EH (cell line): Measurements from ENCODE around the gene C15orf39.
"Not testable (repeated sequence)": the region's sequence is repeated elsewhere in the genome, so short reads cannot be mapped to it uniquely, and the experiment has no call there.

Experiments
- DNase-seq: peaks from one replicate; pipeline ENCODE4 v3.0.0-alpha.2; 2015; ENCODE audit warnings: low read depth

The C15orf39 gene

GRCh38 chr15:75212200-75212858 is 10.6 kb downstream of the C15orf39 start:
- no peak for DNase-seq

DNA sequence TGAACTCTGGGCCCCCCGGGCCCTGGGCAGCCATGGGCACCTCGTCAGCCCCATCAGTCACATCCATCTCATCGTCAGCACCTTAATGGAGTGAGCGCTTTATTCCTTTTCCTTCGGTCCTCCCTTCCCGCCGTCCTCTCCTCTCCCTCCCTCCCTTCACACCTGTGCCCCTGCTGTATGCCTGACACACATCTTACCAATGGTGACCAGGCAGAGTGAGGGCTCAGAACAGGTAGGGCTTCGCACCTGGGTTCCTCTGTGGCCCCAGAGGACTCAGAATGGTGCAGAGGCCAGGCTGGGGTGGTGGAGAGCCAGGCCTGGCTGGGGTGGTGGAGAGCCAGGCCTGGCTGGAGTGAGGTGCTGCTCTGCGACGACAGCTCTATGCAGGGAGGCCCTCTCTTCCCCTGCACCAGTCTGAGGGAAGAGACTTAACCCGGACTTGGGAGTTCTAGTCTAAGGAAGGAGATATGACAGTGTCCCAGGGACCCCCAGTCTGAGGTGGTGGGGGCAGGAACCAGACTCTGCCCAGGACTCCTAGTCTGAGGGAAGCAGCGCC is 11.6 kb downstream of the C15orf39 start:
- DNase-seq = no peak

- no peak for DNase-seq
Observed at GRCh38 chr15:75213768-75214221, 12.1 kb downstream of the C15orf39 start.

- DNase-seq = no peak
Observed at GRCh38 chr15:75214293-75215096, 12.8 kb downstream of the C15orf39 start.

DNA sequence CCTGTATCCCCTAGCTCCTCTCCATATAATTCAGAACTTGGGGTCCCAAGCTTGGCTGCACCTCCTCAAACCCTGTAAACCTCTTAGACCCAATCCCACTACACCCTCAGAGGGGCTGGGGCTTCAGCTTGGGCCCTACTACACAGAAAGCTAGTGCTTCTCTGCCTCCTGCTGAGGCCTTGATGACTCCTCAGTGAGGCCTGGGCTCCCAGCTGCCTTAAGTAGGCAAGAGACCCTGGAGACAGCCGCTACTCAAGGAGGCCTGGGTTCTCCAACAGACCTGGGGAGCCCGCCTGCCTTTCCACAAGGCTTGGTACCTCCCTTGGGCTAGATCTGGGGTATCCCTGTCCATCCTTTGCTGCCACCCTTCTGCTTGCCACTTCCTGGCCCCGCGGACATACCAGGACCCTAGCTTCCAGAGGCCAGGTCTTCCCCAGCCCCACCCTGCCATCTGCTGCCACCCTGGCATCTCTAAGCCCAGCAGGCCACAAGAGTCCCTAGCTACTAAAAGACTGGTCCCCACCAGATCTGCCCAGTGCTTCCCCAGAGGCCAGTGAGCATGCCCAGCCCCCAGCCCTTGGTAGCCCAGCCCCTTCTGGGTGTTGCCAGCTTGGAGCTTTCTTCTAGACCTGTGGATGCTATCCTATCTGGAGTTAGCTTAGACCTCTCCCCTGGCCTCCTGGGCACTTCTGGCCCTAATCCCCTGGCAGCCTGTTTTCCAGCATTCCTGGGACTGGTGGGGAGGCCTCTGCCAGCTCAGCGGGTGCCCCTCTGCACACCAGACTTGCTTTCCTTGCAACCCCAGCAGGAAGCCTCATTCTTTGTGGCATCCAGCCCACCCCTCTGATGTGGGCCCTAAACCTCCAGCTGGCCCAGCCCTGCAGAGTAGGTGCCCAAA is 13.7 kb downstream of the C15orf39 start:
- DNase-seq = no peak

DNA sequence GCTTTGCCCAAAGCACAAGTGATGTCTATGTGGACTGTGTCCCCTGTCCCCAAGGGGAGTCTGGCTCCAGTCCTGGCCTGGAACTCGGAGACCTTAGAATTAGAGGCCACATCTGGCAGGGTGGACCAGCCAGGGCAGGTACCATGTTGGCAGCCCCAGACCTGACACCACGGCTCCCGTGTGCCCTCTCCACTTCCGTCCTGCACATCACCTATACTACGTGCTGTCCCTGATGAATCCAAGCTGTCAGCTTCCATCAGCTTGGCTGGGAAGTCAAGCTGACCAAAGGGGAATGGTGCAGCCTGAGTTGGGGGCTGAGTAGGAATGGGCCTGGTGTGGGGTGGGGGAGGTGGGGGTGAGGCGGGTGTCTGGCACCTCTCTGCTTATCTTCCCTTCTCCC is 15.3 kb downstream of the C15orf39 start:
- no peak for DNase-seq

- DNase-seq = not testable (repeated sequence)
Observed at GRCh38 chr15:75217574-75217973, 15.9 kb downstream of the C15orf39 start.

- not testable (repeated sequence) for DNase-seq
Observed at GRCh38 chr15:75219507-75219929, 17.8 kb downstream of the C15orf39 start.

GRCh38 chr15:75223688-75224087 is 22.0 kb downstream of the C15orf39 start:
- DNase-seq = no peak

DNA sequence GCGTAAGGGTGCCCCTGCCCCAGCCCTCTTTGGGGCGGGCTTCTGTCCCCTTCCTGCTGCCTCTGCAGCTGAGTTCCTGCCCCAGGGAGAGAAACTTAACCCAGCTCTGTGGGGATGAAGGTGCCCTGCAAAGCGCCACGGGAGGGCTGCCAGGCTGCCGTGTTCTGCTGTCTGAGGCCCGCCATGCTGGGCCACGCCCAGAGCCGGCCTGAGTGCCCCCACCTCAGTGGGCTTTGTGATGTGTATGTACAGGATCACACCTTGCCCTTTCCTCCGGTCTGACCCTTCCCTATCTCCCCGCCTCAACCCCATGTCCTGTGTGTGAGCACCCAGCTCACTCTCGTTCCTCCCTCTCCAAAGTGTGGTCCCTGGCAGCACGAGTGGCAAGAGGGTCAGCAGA is 22.6 kb downstream of the C15orf39 start:
- DNase-seq = no peak

GRCh38 chr15:75225102-75225836 is 23.6 kb downstream of the C15orf39 start:
- DNase-seq = not testable (repeated sequence)

- no peak for DNase-seq
Observed at GRCh38 chr15:75225951-75226732, 24.5 kb downstream of the C15orf39 start.

DNA sequence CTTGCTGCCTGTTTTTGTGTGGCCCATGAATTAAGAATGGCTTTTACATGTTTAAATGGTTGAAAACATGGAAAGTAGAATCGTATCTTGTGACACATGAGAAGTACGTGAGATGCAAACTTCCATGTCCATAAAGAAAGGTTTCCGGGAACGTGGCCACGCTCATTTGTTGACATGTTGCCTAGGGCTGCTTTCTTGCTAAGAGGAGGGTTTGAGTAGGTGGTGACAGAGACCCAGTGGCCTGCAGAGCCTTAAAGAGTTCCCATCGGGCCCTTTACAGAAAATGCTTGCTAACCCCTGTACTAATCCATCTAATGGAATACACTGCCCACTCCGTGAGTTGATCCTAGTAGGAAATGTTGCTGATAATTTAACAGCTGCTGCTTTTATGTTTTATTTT is 25.4 kb downstream of the C15orf39 start:
- not testable (repeated sequence) for DNase-seq

GRCh38 chr15:75227663-75228280 is 26.1 kb downstream of the C15orf39 start:
- no peak for DNase-seq

DNA sequence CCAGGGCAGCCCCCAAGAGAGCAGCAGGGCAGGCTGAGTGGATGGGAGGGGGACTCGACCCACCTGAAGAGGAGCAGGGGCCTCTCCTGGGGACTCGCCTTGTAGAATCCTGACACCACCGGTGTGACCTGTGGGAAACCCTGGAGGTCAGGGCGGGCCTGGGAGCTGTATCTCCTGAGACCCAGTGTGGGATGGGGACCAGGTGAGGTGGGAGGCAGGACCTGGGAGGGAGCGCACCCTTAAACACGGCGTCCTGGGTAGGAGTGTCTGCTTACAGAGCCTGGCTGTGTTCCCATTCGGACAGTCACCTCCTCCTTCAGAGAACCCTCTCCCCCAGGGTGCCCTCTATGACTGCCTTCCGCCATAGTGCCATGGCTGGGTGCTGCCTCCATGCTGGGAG is 27.1 kb downstream of the C15orf39 start:
- DNase-seq = no peak

- peak; percentile 50 for DNase-seq
Observed at GRCh38 chr15:75229191-75230015, 27.7 kb downstream of the C15orf39 start.

DNA sequence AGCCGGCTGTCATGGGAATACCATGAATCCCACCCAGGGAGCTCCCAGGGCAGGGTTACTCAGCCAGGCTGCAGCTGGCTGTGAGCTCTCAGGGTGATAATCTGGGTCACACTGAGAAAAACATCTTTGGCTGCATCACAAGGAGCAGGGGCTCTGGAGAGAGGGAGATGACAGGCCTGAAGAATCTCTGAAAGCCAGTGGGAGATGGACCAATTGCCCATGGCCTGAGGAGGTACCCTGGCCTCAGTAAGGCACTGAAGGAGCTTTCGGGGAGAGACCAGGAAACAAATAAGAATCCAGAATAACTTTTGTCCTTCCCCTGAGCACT is 28.3 kb downstream of the C15orf39 start:
- DNase-seq = no peak

GRCh38 chr15:75230551-75231371 is 29.1 kb downstream of the C15orf39 start:
- DNase-seq = no peak
